ENCODE measurements around the gene TM9SF4.

TM9SF4 gene

GRCh38 chr20:32184961-32185603, 75.6 kb downstream of the TM9SF4 start:
- TF ChIP-seq, protein P1, sequence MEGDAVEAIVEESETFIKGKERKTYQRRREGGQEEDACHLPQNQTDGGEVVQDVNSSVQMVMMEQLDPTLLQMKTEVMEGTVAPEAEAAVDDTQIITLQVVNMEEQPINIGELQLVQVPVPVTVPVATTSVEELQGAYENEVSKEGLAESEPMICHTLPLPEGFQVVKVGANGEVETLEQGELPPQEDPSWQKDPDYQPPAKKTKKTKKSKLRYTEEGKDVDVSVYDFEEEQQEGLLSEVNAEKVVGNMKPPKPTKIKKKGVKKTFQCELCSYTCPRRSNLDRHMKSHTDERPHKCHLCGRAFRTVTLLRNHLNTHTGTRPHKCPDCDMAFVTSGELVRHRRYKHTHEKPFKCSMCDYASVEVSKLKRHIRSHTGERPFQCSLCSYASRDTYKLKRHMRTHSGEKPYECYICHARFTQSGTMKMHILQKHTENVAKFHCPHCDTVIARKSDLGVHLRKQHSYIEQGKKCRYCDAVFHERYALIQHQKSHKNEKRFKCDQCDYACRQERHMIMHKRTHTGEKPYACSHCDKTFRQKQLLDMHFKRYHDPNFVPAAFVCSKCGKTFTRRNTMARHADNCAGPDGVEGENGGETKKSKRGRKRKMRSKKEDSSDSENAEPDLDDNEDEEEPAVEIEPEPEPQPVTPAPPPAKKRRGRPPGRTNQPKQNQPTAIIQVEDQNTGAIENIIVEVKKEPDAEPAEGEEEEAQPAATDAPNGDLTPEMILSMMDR (IDR thresholded peaks at IDR 0.05; ENCODE audit: low read depth, low read length, missing control alignments) = no peak
- H3K4me3 ChIP-seq (ENCODE audit: low read depth, low read length) = no peak overlapping the region
- no peak for DNase-seq (ENCODE audit: low read depth)

DNA sequence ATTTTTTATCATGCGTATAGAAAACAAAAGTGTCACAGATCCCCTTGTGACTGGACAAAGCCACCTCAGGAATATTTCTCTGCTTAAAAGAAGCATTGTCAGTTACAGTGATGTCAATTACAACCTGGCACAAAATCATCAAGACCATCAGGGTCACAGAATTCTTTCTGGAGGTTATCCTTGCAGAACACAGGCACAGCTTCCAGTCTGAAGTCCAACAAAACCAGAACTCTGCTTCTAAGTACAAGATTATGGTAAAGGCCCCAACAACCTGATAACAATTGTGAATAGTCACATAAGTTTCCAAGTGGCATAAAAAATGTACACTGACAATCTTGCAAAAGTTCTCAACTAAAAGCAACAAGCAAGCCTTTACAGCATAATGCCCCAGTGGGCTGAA, 77.0 kb downstream of the TM9SF4 start:
- H3K4me3 ChIP-seq (ENCODE audit: low read depth, low read length) = no peak overlapping the region
- no peak for DNase-seq (ENCODE audit: low read depth)
- TF ChIP-seq, protein P1 (IDR thresholded peaks at IDR 0.05; ENCODE audit: low read depth, low read length, missing control alignments) = no peak

GRCh38 chr20:32188376-32189122, 79.0 kb downstream of the TM9SF4 start:
- no peak for DNase-seq (ENCODE audit: low read depth)
- TF ChIP-seq, protein P1 (IDR thresholded peaks at IDR 0.05; ENCODE audit: low read depth, low read length, missing control alignments) = no peak
- H3K4me3 ChIP-seq (ENCODE audit: low read depth, low read length) = no peak overlapping the region

GRCh38 chr20:32189123-32189410, 79.6 kb downstream of the TM9SF4 start:
- TF ChIP-seq, protein P1 (IDR thresholded peaks at IDR 0.05; ENCODE audit: low read depth, low read length, missing control alignments) = no peak
- DNase-seq (ENCODE audit: low read depth) = no peak
- H3K4me3 ChIP-seq (ENCODE audit: low read depth, low read length) = no peak overlapping the region

GRCh38 chr20:32189691-32190615, 80.4 kb downstream of the TM9SF4 start:
- peak overlapping the region; percentile 54 for H3K4me3 ChIP-seq (ENCODE audit: low read depth, low read length)
- TF ChIP-seq, protein P1 (IDR thresholded peaks at IDR 0.05; ENCODE audit: low read depth, low read length, missing control alignments) = no peak
- DNase-seq (ENCODE audit: low read depth) = no peak

- DNase-seq (ENCODE audit: low read depth) = no peak
- TF ChIP-seq, protein P1 (IDR thresholded peaks at IDR 0.05; ENCODE audit: low read depth, low read length, missing control alignments) = no peak
- peak overlapping the region; percentile 54 for H3K4me3 ChIP-seq (ENCODE audit: low read depth, low read length)
These were observed 81.3 kb downstream of the TM9SF4 start for GRCh38 chr20:32190616-32191415.

Measured in GM12864 (cell line).